PC-9 (cell line): ENCODE measurements around the gene NSG2.

ENCODE experiments used
- EZH2 ChIP-seq: fragments of 200-600 bp; sonication (generic); IDR thresholded peaks from 2 replicates; pipeline ENCODE4 v1.8.0; 2017; ENCODE audit warnings: antibody characterized with exemption, low read depth
- TF ChIP-seq, protein P1 (sequence below): fragments of 200-600 bp; sonication (generic); conservative IDR thresholded peaks from 2 replicates; pipeline ENCODE4 v1.6.1; 2017; ENCODE audit warnings: mixed run types, antibody characterized with exemption, mild to moderate bottlenecking, moderate library complexity

- TF ChIP-seq, protein P1, sequence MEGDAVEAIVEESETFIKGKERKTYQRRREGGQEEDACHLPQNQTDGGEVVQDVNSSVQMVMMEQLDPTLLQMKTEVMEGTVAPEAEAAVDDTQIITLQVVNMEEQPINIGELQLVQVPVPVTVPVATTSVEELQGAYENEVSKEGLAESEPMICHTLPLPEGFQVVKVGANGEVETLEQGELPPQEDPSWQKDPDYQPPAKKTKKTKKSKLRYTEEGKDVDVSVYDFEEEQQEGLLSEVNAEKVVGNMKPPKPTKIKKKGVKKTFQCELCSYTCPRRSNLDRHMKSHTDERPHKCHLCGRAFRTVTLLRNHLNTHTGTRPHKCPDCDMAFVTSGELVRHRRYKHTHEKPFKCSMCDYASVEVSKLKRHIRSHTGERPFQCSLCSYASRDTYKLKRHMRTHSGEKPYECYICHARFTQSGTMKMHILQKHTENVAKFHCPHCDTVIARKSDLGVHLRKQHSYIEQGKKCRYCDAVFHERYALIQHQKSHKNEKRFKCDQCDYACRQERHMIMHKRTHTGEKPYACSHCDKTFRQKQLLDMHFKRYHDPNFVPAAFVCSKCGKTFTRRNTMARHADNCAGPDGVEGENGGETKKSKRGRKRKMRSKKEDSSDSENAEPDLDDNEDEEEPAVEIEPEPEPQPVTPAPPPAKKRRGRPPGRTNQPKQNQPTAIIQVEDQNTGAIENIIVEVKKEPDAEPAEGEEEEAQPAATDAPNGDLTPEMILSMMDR, result no peak
- TF ChIP-seq EZH2, result no peak
These were observed 103.2 kb downstream of the NSG2 start for GRCh38 chr5:174148721-174149120.
